Heart left ventricle (tissue), 16 donors: ENCODE data around the gene HPS5. TPM values are rescaled to one million over a fixed set of nuclear protein-coding genes. Genes with fewer than 3 reads are reported as not detected.

ENCODE experiments used
- ATAC-seq, 4 donors: fragments of 200-7000 bp; cut with Tn5 transposase; one replicate each; pipeline ENCODE4 v1.9.1; 2020 to 2022; ENCODE audit warnings: moderate library complexity in 4 of 4, mild to moderate bottlenecking in 3 of 4, moderate number of reproducible peaks in 1 of 4
- DNase-seq, 5 donors: peaks; one replicate each; pipeline ENCODE4 v3.0.0-alpha.2; 2020
- H3K27ac ChIP-seq, 12 donors: fragments of 200-600 bp; sonication (generic) in 4 of 12; one replicate each; pipeline versions ENCODE4 v1.5.0 to v1.8.0; 2016 to 2022; ENCODE audit warnings: mild to moderate bottlenecking in 2 of 12
- H3K27me3 ChIP-seq, 9 donors: fragments of 200-600 bp; sonication (generic) in 2 of 9; one replicate each; pipeline versions ENCODE4 v1.5.1 to v1.8.0; 2016 to 2022; ENCODE audit warnings: mild to moderate bottlenecking in 3 of 9
- H3K36me3 ChIP-seq, 9 donors: fragments of 200-600 bp; sonication (generic) in 2 of 9; one replicate each; pipeline versions ENCODE4 v1.5.0 to v1.8.0; 2018 to 2022; ENCODE audit warnings: mild to moderate bottlenecking in 2 of 9
- H3K4me1 ChIP-seq, 12 donors: fragments of 200-600 bp; sonication (generic) in 4 of 12; one replicate each; pipeline versions ENCODE4 v1.5.0 to v1.8.0; 2016 to 2022; ENCODE audit warnings: mild to moderate bottlenecking in 3 of 12
- H3K4me3 ChIP-seq, 12 donors: fragments of 200-600 bp; sonication (generic) in 4 of 12; one replicate each; pipeline versions ENCODE4 v1.5.0 to v1.8.0; 2017 to 2022; ENCODE audit warnings: mild to moderate bottlenecking in 9 of 12, moderate library complexity in 4 of 12
- H3K9me3 ChIP-seq, 12 donors: fragments of 200-600 bp; sonication (generic) in 4 of 12; one replicate each; pipeline versions ENCODE4 v1.5.0 to v1.8.0; 2016 to 2022; ENCODE audit warnings: mild to moderate bottlenecking in 1 of 12
- POLR2A ChIP-seq, 2 donors: fragments of 450-650 bp; IDR thresholded peaks; one replicate each; pipeline ENCODE4 v1.6.1; 2017; ENCODE audit warnings: antibody characterized with exemption in 2 of 2, mild to moderate bottlenecking in 2 of 2, moderate library complexity in 2 of 2
- WGBS, 4 donors: extraction: QIAGEN DNeasy Blood & Tissue Kit in 2 of 4; methylation state at CpG; one replicate each; pipeline versions ENCODE4 v1.1.5 to v1.1.7; 2013 to 2018; 5-methylcytosine and 5-hydroxymethylcytosine counted together
- intact Hi-C, 10 donors: fragments of 100-400 bp; cut with DNase I; formaldehyde crosslinking; loops; one replicate each; pipeline versions ENCODE4 v1.11.1 to v1.14.2; 2022
- polyA plus RNA-seq, 2 donors: library from polyadenylated mRNA; stranded (reverse); fragments of 200-250 nt; gene quantifications; one replicate each; pipeline ENCODE4 v1.2.3, GENCODE V29; 2013
- total RNA-seq, 9 donors: library from RNA; depleted of rRNA in 2 of 9; stranded (reverse); fragments of >200 nt in 2 of 9; fragmentation: NEBNext Ultra II Directional in 3 of 9; extraction: Animal tissue kit (Norgen Biotek cat#: 25700) in 3 of 9; gene quantifications; one replicate each; pipeline versions ENCODE4 v1.1.0 to v1.2.4, GENCODE V29; 2016 to 2023
- TF ChIP-seq, protein P1 (sequence below), 12 donors: fragments of 200-600 bp; sonication (generic) in 4 of 12; IDR thresholded peaks; one replicate each; pipeline versions ENCODE4 v1.5.0 to v1.8.0; 2018 to 2022; ENCODE audit warnings: antibody characterized with exemption in 12 of 12, mild to moderate bottlenecking in 5 of 12
- donor health status: ischemic (EF 13 %, LVEDD 7.1; RV severe dilation, severe dysfunction).
- donor health status: healthy with polysubstance abuse.
- donor health status: DM: no; HTN: yes; CAD: no.
- donor health status: DM: no; HTN: no; CAD: no.
- donor health status: ischemic (EF 25% LVEDD 6.9; RV normal size, moderate dysfunction).
- donor health status: ischemic (EF 25% LVEDD 5.7; RV mildly dilated, moderate dysfunction).
- donor health status: healthy.
- donor health status: DM: yes; HTN: yes; CAD: no.
- donor health status: ischemic (EF 35%, LVEDD 5.7; RV mildly dilated, moderate dysfunction).
- donor health status: nonischemic (EF 11% LVEDD 7.7; RV severe dilation, severe dysfunction).
- donor health status: DM: yes; HTN: yes; CAD: no.
- donor health status: PGD.
- donor health status: ischemic (EF 29% LVEDD 5.4; RV normal size, mild dysfunction).
- donor health status: nonischemic (EF 23%, LVEDD 6.1; RV moderate dilation, normal function).

The HPS5 gene
- total and polyA plus RNA-seq, 11 donors = 6.1 to 19.3 (median 11.9) TPM

DNA sequence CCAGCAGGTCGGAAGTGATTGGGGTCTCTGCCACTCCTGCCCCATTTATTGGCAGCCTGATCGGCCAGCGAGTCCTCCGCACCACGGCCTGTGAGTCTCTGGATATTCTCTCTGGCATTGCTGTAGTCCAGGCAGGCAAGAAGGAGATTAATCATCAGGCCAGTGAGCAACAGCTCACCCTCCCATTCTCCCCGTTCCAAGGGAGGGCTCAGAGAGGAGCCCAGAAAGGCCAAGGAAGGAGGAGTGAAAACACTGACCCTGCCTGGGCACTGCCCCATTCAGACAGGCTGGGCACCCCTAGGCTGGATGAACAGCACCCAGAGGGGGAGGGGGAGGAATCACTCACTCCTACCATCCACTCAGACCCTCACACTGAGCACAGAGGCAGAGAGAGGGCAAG lies 76.5 kb downstream of the HPS5 start:
- intact Hi-C loops = loop anchor here in 1 of 10 donors (10.0 kb wide), 1 partner anchor 489 kb away; no protein-coding TSS in a partner anchor
- Histone ChIP-seq H3K9me3 (no peaks in the 10 kb centered on the region), H3K27ac (no peak overlapping the region), H3K4me3 (no peak overlapping the region), H3K4me1 (no peaks in the 10 kb centered on the region), H3K36me3 (no peaks in the 10 kb centered on the region), H3K27me3 (peaks cover 0 to 5% (median 0%) of the 10 kb centered on the region in 9 donors)
- DNase-seq = no peak
- WGBS, 4 donors = 61 to 65% (median 61%) methylated on average over 6 of the region's 6 CpGs
- no peak for TF ChIP-seq POLR2A (IDR thresholded peaks at IDR 0.05)
- TF ChIP-seq, protein P1, sequence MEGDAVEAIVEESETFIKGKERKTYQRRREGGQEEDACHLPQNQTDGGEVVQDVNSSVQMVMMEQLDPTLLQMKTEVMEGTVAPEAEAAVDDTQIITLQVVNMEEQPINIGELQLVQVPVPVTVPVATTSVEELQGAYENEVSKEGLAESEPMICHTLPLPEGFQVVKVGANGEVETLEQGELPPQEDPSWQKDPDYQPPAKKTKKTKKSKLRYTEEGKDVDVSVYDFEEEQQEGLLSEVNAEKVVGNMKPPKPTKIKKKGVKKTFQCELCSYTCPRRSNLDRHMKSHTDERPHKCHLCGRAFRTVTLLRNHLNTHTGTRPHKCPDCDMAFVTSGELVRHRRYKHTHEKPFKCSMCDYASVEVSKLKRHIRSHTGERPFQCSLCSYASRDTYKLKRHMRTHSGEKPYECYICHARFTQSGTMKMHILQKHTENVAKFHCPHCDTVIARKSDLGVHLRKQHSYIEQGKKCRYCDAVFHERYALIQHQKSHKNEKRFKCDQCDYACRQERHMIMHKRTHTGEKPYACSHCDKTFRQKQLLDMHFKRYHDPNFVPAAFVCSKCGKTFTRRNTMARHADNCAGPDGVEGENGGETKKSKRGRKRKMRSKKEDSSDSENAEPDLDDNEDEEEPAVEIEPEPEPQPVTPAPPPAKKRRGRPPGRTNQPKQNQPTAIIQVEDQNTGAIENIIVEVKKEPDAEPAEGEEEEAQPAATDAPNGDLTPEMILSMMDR (IDR thresholded peaks at IDR 0.05) = no peak
- peak in 1 of 4 donors; percentile 27 for ATAC-seq

GRCh38 chr11:18243783-18244362 lies 78.1 kb downstream of the HPS5 start:
- Histone ChIP-seq H3K4me1 (no peaks in the 10 kb centered on the region), H3K9me3 (no peaks in the 10 kb centered on the region), H3K27ac (no peak overlapping the region), H3K4me3 (no peak overlapping the region), H3K27me3 (peaks cover 0 to 8% (median 0%) of the 10 kb centered on the region in 9 donors), H3K36me3 (no peaks in the 10 kb centered on the region)
- DNase-seq (no peak), ATAC-seq (no peak)
- WGBS, 4 donors = 0 to 2% (median 1%) methylated on average over 1 of the region's 1 CpG
- intact Hi-C loops = loop anchor here in 1 of 10 donors (10.0 kb wide), 1 partner anchor 491 kb away; no protein-coding TSS in a partner anchor
- no peak for TF ChIP-seq POLR2A (IDR thresholded peaks at IDR 0.05)
- TF ChIP-seq, protein P1 (IDR thresholded peaks at IDR 0.05) = peak in 11 of 12 donors; percentile 26 to 81 (median 46)

DNA sequence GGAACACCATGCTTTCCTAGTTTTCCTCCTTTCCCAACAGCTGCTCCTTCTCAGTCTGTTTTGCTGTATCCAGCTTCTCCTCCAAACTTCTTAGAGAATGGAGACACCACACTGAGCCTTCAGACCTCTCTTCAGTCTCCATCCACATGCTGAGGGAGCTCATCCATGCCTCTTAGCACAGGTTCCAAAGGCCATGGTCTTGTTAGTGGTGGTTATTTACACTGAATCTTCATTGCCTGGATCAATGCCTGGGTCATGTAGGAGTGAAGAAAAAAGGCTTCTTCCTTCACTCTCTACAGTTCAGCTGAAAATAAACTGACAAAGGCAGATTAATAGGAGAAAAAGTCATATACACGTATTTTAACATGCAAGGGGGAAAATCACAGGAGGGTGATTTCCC lies 82.3 kb downstream of the HPS5 start:
- intact Hi-C loops = loop anchor here in 1 of 10 donors (10.0 kb wide), 1 partner anchor 495 kb away; no protein-coding TSS in a partner anchor
- Histone ChIP-seq H3K36me3 (no peaks in the 10 kb centered on the region), H3K27me3 (peaks cover 0 to 25% (median 0%) of the 10 kb centered on the region in 9 donors), H3K27ac (no peak overlapping the region), H3K4me1 (no peaks in the 10 kb centered on the region), H3K9me3 (no peaks in the 10 kb centered on the region), H3K4me3 (no peak overlapping the region)
- DNase-seq = no peak
- whole genome bisulfite sequencing, 4 donors = 82 to 88% (median 84%) methylated on average over 1 of the region's 1 CpG
- no peak for ATAC-seq
- TF ChIP-seq, protein P1 (IDR thresholded peaks at IDR 0.05) = no peak
- no peak for TF ChIP-seq POLR2A (IDR thresholded peaks at IDR 0.05)

DNA sequence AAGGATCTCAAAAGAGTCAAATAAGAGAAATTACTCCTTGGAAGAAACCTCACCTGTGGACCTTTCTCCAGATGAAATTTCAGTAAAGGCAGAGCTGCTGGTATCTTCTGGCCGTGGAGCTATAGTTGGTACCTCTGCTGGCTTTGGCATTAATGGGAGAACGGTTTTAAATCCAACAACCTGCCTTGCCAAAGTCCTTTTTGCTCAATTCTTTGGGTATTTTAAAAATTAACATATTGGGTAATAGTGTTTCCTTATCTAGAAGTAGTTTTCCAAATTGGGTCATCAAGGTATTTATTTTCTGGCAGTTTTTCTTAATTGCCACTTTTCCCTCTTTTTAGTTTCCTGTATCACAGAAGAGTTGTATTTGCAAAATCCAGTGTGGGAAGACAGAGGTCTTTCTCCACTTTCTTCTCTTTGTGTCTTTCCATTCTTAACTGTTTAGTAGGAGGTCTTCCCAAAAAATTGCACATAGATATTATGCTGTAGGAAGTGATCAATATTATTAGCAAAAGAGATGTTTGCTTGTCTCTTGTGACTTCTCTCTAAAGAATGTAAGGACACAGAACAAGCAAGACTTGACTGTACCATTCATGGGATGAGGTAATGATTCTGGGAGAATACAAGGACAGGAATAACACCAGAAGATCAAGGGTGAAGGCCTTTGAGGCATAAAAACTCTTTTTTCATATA lies 85.1 kb downstream of the HPS5 start, which contains the start of gene SAA4:
Gene SAA4 (minus strand): TSS at position 139 of the 693 bp plus-strand sequence. CDS start 876 bp downstream, outside the sequence.
- Histone ChIP-seq H3K4me3 (no peak within 1 kb of the TSS), H3K4me1 (no peaks in the 10 kb centered on the region), H3K9me3 (no peaks in the 10 kb centered on the region), H3K27ac (no peak within 1 kb of the TSS), H3K36me3 (no peaks in the 10 kb centered on the region), H3K27me3 (peaks cover 0 to 20% (median 0%) of the 10 kb centered on the region in 9 donors)
- ATAC-seq (no peak), DNase-seq (no peak)
- TF ChIP-seq POLR2A (IDR thresholded peaks at IDR 0.05) = no peak
- TF ChIP-seq, protein P1 (IDR thresholded peaks at IDR 0.05) = no peak
- WGBS, 4 donors = 63 to 71% (median 69%) methylated on average over 2 of the region's 2 CpGs
- intact Hi-C loops = no loop called here
